ENCODE data around the gene TLL2. TPM values are rescaled to one million over a fixed set of nuclear protein-coding genes. Genes with fewer than 3 reads are reported as not detected.

Gene TLL2
- total RNA-seq, 1 experiment from 2014 or later = 9.1 TPM

DNA sequence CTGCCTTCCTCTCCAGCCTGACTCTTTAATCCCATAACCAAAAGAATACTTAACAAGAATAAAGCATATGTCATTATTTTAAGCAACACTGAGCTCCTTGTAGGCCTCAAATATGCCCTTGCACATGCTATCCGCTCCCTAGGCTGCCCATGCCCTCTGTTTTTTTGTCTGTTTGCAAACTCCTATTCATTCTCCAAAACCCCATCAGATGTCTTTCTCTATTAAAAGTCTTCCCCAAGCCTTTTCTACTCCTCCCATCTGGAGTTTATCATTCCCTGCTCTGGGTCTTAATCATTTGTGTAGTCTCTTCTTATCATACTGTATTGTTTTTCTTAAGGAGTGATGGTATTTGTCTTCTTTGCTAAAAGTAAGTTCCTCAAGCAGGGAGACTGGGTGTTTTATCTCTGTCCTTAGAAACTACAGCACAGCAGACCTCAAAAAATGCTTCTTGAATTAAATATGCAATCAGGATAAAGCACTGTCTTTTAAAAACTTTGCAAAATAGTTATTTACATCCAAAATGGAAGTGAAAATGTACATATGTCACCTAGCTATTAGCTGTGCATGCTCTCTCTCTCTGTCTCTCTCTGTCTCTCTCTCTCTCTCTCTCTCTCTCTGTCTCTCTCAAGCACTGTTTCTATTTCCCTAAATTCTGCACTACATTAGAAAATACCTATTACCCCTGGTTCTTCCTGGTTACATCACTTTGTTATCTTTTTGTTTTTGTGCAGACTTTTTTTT lies 98.4 kb downstream of the TLL2 start:
- Mint-ChIP-seq H3K36me3 (no peaks in the 10 kb centered on the region), H3K27ac (no peak overlapping the region), H3K27me3 (ENCODE audit: low read depth) (no peaks in the 10 kb centered on the region), H3K9me3 (no peaks in the 10 kb centered on the region), H3K4me1 (peaks cover 8% of the 10 kb centered on the region; the same call in 1 of the 2 replicates), H3K4me3 (no peak overlapping the region)
- ChIA-PET CTCF (interaction anchor here (0.5 to 6.2 kb wide), 6 partner anchors 19 to 98 kb away, joined by 3 to 25 read pairs (median 10); partner anchors contain the start of gene TLL2), POLR2A (no interaction called here)
- ATAC-seq (no peak), DNase-seq (ENCODE audit: low spot score) (no peak)
- TF ChIP-seq, protein P1, sequence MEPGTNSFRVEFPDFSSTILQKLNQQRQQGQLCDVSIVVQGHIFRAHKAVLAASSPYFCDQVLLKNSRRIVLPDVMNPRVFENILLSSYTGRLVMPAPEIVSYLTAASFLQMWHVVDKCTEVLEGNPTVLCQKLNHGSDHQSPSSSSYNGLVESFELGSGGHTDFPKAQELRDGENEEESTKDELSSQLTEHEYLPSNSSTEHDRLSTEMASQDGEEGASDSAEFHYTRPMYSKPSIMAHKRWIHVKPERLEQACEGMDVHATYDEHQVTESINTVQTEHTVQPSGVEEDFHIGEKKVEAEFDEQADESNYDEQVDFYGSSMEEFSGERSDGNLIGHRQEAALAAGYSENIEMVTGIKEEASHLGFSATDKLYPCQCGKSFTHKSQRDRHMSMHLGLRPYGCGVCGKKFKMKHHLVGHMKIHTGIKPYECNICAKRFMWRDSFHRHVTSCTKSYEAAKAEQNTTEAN (CRISPR knock-in tag; IDR thresholded peaks at IDR 0.05) = no peak
- TF ChIP-seq, protein P2, sequence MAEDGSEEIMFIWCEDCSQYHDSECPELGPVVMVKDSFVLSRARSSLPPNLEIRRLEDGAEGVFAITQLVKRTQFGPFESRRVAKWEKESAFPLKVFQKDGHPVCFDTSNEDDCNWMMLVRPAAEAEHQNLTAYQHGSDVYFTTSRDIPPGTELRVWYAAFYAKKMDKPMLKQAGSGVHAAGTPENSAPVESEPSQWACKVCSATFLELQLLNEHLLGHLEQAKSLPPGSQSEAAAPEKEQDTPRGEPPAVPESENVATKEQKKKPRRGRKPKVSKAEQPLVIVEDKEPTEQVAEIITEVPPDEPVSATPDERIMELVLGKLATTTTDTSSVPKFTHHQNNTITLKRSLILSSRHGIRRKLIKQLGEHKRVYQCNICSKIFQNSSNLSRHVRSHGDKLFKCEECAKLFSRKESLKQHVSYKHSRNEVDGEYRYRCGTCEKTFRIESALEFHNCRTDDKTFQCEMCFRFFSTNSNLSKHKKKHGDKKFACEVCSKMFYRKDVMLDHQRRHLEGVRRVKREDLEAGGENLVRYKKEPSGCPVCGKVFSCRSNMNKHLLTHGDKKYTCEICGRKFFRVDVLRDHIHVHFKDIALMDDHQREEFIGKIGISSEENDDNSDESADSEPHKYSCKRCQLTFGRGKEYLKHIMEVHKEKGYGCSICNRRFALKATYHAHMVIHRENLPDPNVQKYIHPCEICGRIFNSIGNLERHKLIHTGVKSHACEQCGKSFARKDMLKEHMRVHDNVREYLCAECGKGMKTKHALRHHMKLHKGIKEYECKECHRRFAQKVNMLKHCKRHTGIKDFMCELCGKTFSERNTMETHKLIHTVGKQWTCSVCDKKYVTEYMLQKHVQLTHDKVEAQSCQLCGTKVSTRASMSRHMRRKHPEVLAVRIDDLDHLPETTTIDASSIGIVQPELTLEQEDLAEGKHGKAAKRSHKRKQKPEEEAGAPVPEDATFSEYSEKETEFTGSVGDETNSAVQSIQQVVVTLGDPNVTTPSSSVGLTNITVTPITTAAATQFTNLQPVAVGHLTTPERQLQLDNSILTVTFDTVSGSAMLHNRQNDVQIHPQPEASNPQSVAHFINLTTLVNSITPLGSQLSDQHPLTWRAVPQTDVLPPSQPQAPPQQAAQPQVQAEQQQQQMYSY (CRISPR knock-in tag; IDR thresholded peaks at IDR 0.05) = no peak
- no peak for TF ChIP-seq KAT7 (CRISPR knock-in tag; IDR thresholded peaks at IDR 0.05; ENCODE audit: borderline replicate concordance)
- TF ChIP-seq JUN (CRISPR knock-in tag; IDR thresholded peaks at IDR 0.05) = no peak
- no peak for TF ChIP-seq ZNF263 (CRISPR knock-in tag; IDR thresholded peaks at IDR 0.05; ENCODE audit: low read depth)
- TF ChIP-seq, protein P3, sequence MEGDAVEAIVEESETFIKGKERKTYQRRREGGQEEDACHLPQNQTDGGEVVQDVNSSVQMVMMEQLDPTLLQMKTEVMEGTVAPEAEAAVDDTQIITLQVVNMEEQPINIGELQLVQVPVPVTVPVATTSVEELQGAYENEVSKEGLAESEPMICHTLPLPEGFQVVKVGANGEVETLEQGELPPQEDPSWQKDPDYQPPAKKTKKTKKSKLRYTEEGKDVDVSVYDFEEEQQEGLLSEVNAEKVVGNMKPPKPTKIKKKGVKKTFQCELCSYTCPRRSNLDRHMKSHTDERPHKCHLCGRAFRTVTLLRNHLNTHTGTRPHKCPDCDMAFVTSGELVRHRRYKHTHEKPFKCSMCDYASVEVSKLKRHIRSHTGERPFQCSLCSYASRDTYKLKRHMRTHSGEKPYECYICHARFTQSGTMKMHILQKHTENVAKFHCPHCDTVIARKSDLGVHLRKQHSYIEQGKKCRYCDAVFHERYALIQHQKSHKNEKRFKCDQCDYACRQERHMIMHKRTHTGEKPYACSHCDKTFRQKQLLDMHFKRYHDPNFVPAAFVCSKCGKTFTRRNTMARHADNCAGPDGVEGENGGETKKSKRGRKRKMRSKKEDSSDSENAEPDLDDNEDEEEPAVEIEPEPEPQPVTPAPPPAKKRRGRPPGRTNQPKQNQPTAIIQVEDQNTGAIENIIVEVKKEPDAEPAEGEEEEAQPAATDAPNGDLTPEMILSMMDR (IDR thresholded peaks at IDR 0.05) = no peak
- no peak for TF ChIP-seq FOXJ3 (CRISPR knock-in tag; IDR thresholded peaks at IDR 0.05; ENCODE audit: borderline replicate concordance)

DNA sequence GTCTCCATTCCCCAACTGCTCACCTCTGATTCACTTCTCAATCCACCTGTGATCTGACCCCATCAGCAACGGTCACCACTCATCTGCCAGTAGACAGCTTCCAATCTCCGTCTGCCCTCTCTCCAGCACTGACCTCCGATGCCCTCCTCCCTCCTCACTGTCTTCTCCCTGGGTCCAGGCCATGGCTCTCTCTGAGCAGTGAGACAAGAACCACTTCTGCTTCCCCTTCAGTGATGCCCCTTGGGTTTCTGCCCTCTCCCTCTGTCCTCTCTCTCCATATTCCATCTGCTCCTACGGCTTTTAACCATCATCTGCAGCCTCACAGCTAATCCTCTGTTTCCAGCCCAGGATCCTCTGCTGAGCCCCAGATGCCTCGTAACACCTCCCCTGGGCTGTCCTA lies 99.4 kb downstream of the TLL2 start:
- ChIA-PET POLR2A (no interaction called here), CTCF (interaction anchor here (0.6 to 2.2 kb wide), 8 partner anchors 16 to 99 kb away, joined by 3 to 13 read pairs (median 6); partner anchors contain the start of gene TLL2)
- no peaks in the 10 kb centered on the region for H3K36me3 Mint-ChIP-seq
- H3K4me3 Mint-ChIP-seq = no peak overlapping the region
- no peaks in the 10 kb centered on the region for H3K27me3 Mint-ChIP-seq (ENCODE audit: low read depth)
- H3K9me3 Mint-ChIP-seq = no peaks in the 10 kb centered on the region
- DNase-seq (ENCODE audit: low spot score) = no peak
- TF ChIP-seq ZBTB21 (CRISPR knock-in tag; IDR thresholded peaks at IDR 0.05; ENCODE audit: borderline replicate concordance) (no peak), GRHL2 (CRISPR knock-in tag; IDR thresholded peaks at IDR 0.05; ENCODE audit: insufficient replicate concordance, severe bottlenecking) (no peak), TCF7 (CRISPR knock-in tag; IDR thresholded peaks at IDR 0.05; ENCODE audit: low read depth) (no peak), FOXK1 (CRISPR knock-in tag; IDR thresholded peaks at IDR 0.05) (no peak), CREB1 (CRISPR knock-in tag; IDR thresholded peaks at IDR 0.05) (no peak), TEAD1 (CRISPR knock-in tag; IDR thresholded peaks at IDR 0.05) (no peak), ESRRA (CRISPR knock-in tag; IDR thresholded peaks at IDR 0.05; ENCODE audit: borderline replicate concordance) (no peak), SMAD4 (CRISPR knock-in tag; IDR thresholded peaks at IDR 0.05) (no peak), PRRX2 (CRISPR knock-in tag; IDR thresholded peaks at IDR 0.05) (no peak), TEAD4 (CRISPR knock-in tag; IDR thresholded peaks at IDR 0.05) (no peak)
- TF ChIP-seq, protein P4, sequence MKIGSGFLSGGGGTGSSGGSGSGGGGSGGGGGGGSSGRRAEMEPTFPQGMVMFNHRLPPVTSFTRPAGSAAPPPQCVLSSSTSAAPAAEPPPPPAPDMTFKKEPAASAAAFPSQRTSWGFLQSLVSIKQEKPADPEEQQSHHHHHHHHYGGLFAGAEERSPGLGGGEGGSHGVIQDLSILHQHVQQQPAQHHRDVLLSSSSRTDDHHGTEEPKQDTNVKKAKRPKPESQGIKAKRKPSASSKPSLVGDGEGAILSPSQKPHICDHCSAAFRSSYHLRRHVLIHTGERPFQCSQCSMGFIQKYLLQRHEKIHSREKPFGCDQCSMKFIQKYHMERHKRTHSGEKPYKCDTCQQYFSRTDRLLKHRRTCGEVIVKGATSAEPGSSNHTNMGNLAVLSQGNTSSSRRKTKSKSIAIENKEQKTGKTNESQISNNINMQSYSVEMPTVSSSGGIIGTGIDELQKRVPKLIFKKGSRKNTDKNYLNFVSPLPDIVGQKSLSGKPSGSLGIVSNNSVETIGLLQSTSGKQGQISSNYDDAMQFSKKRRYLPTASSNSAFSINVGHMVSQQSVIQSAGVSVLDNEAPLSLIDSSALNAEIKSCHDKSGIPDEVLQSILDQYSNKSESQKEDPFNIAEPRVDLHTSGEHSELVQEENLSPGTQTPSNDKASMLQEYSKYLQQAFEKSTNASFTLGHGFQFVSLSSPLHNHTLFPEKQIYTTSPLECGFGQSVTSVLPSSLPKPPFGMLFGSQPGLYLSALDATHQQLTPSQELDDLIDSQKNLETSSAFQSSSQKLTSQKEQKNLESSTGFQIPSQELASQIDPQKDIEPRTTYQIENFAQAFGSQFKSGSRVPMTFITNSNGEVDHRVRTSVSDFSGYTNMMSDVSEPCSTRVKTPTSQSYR (CRISPR knock-in tag; IDR thresholded peaks at IDR 0.05) = no peak
- TF ChIP-seq, protein P5, sequence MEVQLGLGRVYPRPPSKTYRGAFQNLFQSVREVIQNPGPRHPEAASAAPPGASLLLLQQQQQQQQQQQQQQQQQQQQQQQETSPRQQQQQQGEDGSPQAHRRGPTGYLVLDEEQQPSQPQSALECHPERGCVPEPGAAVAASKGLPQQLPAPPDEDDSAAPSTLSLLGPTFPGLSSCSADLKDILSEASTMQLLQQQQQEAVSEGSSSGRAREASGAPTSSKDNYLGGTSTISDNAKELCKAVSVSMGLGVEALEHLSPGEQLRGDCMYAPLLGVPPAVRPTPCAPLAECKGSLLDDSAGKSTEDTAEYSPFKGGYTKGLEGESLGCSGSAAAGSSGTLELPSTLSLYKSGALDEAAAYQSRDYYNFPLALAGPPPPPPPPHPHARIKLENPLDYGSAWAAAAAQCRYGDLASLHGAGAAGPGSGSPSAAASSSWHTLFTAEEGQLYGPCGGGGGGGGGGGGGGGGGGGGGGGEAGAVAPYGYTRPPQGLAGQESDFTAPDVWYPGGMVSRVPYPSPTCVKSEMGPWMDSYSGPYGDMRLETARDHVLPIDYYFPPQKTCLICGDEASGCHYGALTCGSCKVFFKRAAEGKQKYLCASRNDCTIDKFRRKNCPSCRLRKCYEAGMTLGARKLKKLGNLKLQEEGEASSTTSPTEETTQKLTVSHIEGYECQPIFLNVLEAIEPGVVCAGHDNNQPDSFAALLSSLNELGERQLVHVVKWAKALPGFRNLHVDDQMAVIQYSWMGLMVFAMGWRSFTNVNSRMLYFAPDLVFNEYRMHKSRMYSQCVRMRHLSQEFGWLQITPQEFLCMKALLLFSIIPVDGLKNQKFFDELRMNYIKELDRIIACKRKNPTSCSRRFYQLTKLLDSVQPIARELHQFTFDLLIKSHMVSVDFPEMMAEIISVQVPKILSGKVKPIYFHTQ (CRISPR knock-in tag; IDR thresholded peaks at IDR 0.05) = no peak
- TF ChIP-seq, protein P6, sequence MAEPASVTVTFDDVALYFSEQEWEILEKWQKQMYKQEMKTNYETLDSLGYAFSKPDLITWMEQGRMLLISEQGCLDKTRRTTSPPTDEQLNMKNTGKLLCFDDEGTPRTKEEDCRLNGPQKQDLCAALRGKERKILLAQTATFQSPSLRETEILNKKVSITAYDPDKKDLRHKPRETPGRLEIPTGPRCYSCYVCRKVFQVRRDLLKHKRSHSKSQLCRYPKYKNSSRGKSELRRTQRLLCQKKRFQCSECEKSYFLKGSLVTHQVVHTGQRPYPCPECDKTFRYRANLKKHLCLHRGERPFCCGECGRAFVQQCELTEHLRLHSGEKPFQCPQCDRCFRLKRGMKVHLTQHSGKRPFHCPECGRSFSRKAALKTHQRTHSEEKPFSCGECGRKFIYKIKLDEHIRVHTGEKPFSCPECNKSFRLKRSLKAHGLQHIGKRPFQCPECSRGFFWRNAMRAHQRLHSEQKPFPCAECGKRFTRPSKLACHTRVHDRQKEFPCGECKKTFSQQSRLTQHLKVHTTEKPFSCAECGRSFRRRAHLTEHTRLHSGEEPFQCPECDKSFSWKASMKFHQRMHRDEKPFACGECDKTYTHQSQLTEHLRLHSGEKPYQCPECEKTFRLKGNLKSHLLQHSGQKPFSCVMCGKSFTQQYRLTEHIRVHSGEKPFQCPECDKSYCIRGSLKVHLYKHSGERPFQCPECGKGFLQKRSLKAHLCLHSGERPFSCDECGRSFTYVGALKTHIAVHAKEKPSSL (CRISPR knock-in tag; conservative IDR thresholded peaks at IDR 0.05) = no peak
- ATAC-seq = no peak
- H3K27ac Mint-ChIP-seq = no peak overlapping the region
- H3K4me1 Mint-ChIP-seq = peaks cover 8% of the 10 kb centered on the region; the same call in 1 of the 2 replicates

Data from WTC11 (cell line).